Endothelial cell of umbilical vein (primary cell): ENCODE data around the gene DNHD1. TPM values are rescaled to one million over a fixed set of nuclear protein-coding genes. Genes with fewer than 3 reads are reported as not detected.

Experiments used
- BruUV-seq: library from RNA; stranded (reverse); fragments of 400-500 nt; replicated peaks from 2 replicates; lab custom pipeline; 2021; lab: Mats Ljungman, UMichigan
- CTCF ChIA-PET: fragments of 300-600, 350-600 bp; sonication (Branson Sonifier 250); formaldehyde crosslinking; loops from one replicate; lab custom pipeline; 2021; ENCODE audit warnings: antibody characterized with exemption, inconsistent platforms; lab: Charles Lee
- POLR2A ChIA-PET: fragments of 300-600, 350-600 bp; sonication (Branson Sonifier 250); formaldehyde crosslinking; loops from one replicate; lab custom pipeline; 2021; ENCODE audit warnings: antibody characterized with exemption, inconsistent platforms; lab: Charles Lee
- DNase-seq: peaks from one replicate; pipeline ENCODE4 v3.0.0-alpha.2; 2011; ENCODE audit warnings: low read depth, low spot score
- FAIRE-seq: peaks from 2 replicates; lab custom pipeline; 2011; peaks lifted over from hg19 to GRCh38; lab: Jason Lieb, UNC
- H2AFZ ChIP-seq: 2 replicates; pipeline ENCODE4 v1.6.0; 2012; ENCODE audit warnings: low read depth, low read length, control low read depth, inconsistent platforms
- H3K27ac ChIP-seq: 2 replicates; pipeline ENCODE4 v1.5.1; 2011; ENCODE audit warnings: low read depth, mild to moderate bottlenecking, control low read depth, low read length, moderate library complexity; ENCODE audit not compliant: insufficient read depth
- H3K27me3 ChIP-seq, 2 experiments: 2 replicates each; pipeline versions ENCODE4 v1.6.0 to v1.6.1; 2011; ENCODE audit warnings: low read length in 2 of 2, mixed read lengths in 1 of 2; ENCODE audit not compliant: control insufficient read depth in 2 of 2, insufficient read depth in 2 of 2
- H3K36me3 ChIP-seq, 2 experiments: 2 replicates in 1 of 2; 3 replicates in 1 of 2; pipeline ENCODE4 v1.5.1; 2011; ENCODE audit warnings: low read length in 2 of 2, mild to moderate bottlenecking in 1 of 2, moderate library complexity in 1 of 2; ENCODE audit not compliant: control insufficient read depth in 2 of 2, insufficient read depth in 2 of 2; ENCODE audit errors: extremely low read depth in 1 of 2
- H3K4me1 ChIP-seq: 3 replicates; pipeline ENCODE4 v1.5.1; 2011; ENCODE audit warnings: mild to moderate bottlenecking, low read length; ENCODE audit not compliant: control insufficient read depth, insufficient read depth; ENCODE audit errors: extremely low read depth
- H3K4me2 ChIP-seq: 2 replicates; pipeline ENCODE4 v1.6.1; 2011; ENCODE audit warnings: low read length, control low read depth, mixed read lengths; ENCODE audit not compliant: insufficient read depth
- H3K4me3 ChIP-seq, 3 experiments: fragments of 200-600 bp in 1 of 3; sonication (generic), shearing (Covaris generic) in 1 of 3; replicated peaks in 1 of 3; 2 replicates each; pipeline ENCODE4 v1.5.1; 2011 to 2016; ENCODE audit warnings: control low read depth in 3 of 3, low read length in 3 of 3, mild to moderate bottlenecking in 2 of 3, inconsistent platforms in 1 of 3, low read depth in 1 of 3, moderate library complexity in 1 of 3; ENCODE audit not compliant: insufficient read depth in 1 of 3
- H3K79me2 ChIP-seq: 2 replicates; pipeline ENCODE4 v1.6.0; 2012; ENCODE audit warnings: low read length, inconsistent platforms; ENCODE audit not compliant: control insufficient read depth, insufficient read depth
- H3K9ac ChIP-seq: replicated peaks from 2 replicates; pipeline ENCODE3; 2011; ENCODE audit warnings: low read length, control low read depth; ENCODE audit not compliant: insufficient read depth; ENCODE audit errors: extremely low read depth
- H3K9me1 ChIP-seq: replicated peaks from 3 replicates; pipeline ENCODE4 v1.6.0; 2011; ENCODE audit warnings: mild to moderate bottlenecking, low read length; ENCODE audit not compliant: control insufficient read depth, insufficient read depth; ENCODE audit errors: extremely low read depth
- H3K9me3 ChIP-seq: replicated peaks from 2 replicates; pipeline ENCODE4 v1.5.1; 2012; ENCODE audit warnings: low read length, inconsistent platforms; ENCODE audit not compliant: control insufficient read depth, insufficient read depth
- H4K20me1 ChIP-seq: replicated peaks from 2 replicates; pipeline ENCODE3; 2011; ENCODE audit warnings: mild to moderate bottlenecking, low read length; ENCODE audit not compliant: control insufficient read depth, insufficient read depth; ENCODE audit errors: extremely low read depth
- EZH2 ChIP-seq: IDR thresholded peaks from 2 replicates; pipeline ENCODE4 v1.6.1; 2012; ENCODE audit warnings: borderline replicate concordance, low read depth, mild to moderate bottlenecking, moderate library complexity, low read length, inconsistent platforms; ENCODE audit not compliant: severe bottlenecking
- FOS ChIP-seq: IDR thresholded peaks from 2 replicates; pipeline ENCODE4 v1.6.1; 2011; ENCODE audit warnings: mild to moderate bottlenecking, low read length, moderate library complexity, borderline replicate concordance; ENCODE audit not compliant: insufficient read depth
- GATA2 ChIP-seq: IDR thresholded peaks from 2 replicates; pipeline ENCODE4 v1.7.0; 2011; ENCODE audit warnings: low read depth, mild to moderate bottlenecking, moderate library complexity, mixed read lengths, low read length; ENCODE audit not compliant: insufficient read length, insufficient read depth
- JUN ChIP-seq: IDR thresholded peaks from 2 replicates; pipeline ENCODE4 v1.6.1; 2011; ENCODE audit warnings: borderline replicate concordance, low read depth; ENCODE audit not compliant: insufficient read length, insufficient read depth
- MAX ChIP-seq: IDR thresholded peaks from 2 replicates; pipeline ENCODE4 v1.6.1; 2011; ENCODE audit not compliant: insufficient read depth, insufficient read length
- MYC ChIP-seq: IDR thresholded peaks from one replicate; pipeline ENCODE4 v1.6.1; 2011; ENCODE audit warnings: mild to moderate bottlenecking, low read depth, low read length
- POLR2A ChIP-seq: IDR thresholded peaks from 2 replicates; pipeline ENCODE4 v1.6.1; 2012; ENCODE audit warnings: low read depth, mild to moderate bottlenecking, control low read depth, low read length
- POLR2AphosphoS5 ChIP-seq: IDR thresholded peaks from 2 replicates; pipeline ENCODE4 v1.6.1; 2012; ENCODE audit warnings: low read depth, mild to moderate bottlenecking, control low read depth, low read length, moderate library complexity; ENCODE audit not compliant: insufficient read depth
- dilution Hi-C: fragments of 300-500 bp; cut with MboI; formaldehyde crosslinking; loops from one replicate; pipeline ENCODE4 v1.15.0; 2019; ENCODE audit warnings: low sequenced_read_pairs; ENCODE audit not compliant: extremely low pct_ligation_motif_present
- intact Hi-C: fragments of 100-400 bp; cut with micrococcal nuclease; formaldehyde crosslinking; loops from one replicate; pipeline ENCODE4 v1.10.0; 2022
- polyA plus RNA-seq, 4 experiments: library from polyadenylated mRNA; depleted of rRNA in 3 of 4; stranded (reverse) in 3 of 4; unstranded in 1 of 4; fragments of >200 nt; gene quantifications; 2 replicates each; pipeline versions ENCODE4 v1.2.1 to v1.2.3, GENCODE V29; 2011 to 2012; ENCODE audit warnings: missing spikeins in 1 of 4
- total RNA-seq: library from RNA; stranded (reverse); gene quantifications from 2 replicates; pipeline ENCODE4 v1.2.3, GENCODE V29; 2021
- TF ChIP-seq, protein P1 (sequence below), 2 donors: IDR thresholded peaks; 1 replicate in 1 of 2; 2 replicates in 1 of 2; pipeline ENCODE4 v1.5.1; 2011; ENCODE audit warnings: low read length in 2 of 2, mild to moderate bottlenecking in 2 of 2, moderate library complexity in 2 of 2, control low read depth in 1 of 2, inconsistent platforms in 1 of 2, low read depth in 1 of 2; ENCODE audit not compliant: insufficient read depth in 1 of 2; ENCODE audit errors: extremely low read depth in 1 of 2

Gene DNHD1
- total and polyA plus RNA-seq, 2 donors (not counting 3 experiments of a cell fraction or from before 2014, with no cell fraction given): 3.7 to 8.6 TPM

- no peak overlapping the region for H3K4me3 ChIP-seq
- no peak overlapping the region for H3K9ac ChIP-seq
- no peak overlapping the region for H3K27ac ChIP-seq
- no peaks in the 10 kb centered on the region for H3K4me1 ChIP-seq
- no peaks in the 10 kb centered on the region for H3K9me3 ChIP-seq
- dilution Hi-C loops (no loop called here), intact Hi-C loops (no loop called here)
- H3K4me2 ChIP-seq: no peak overlapping the region
- ChIA-PET POLR2A (no interaction called here), CTCF (interaction anchor here (1.0 to 5.4 kb wide), 2 partner anchors 9 to 14 kb away, joined by 3 to 31 read pairs; no protein-coding TSS in a partner anchor)
- H4K20me1 ChIP-seq: no peaks in the 10 kb centered on the region
- FAIRE-seq: no peak
- no peak for TF ChIP-seq MAX
- no peak for TF ChIP-seq POLR2A
- no peak for TF ChIP-seq FOS
- no peak for TF ChIP-seq EZH2
- no peak for TF ChIP-seq JUN
- no peak for TF ChIP-seq MYC
- no peak for TF ChIP-seq GATA2
- TF ChIP-seq, protein P1, sequence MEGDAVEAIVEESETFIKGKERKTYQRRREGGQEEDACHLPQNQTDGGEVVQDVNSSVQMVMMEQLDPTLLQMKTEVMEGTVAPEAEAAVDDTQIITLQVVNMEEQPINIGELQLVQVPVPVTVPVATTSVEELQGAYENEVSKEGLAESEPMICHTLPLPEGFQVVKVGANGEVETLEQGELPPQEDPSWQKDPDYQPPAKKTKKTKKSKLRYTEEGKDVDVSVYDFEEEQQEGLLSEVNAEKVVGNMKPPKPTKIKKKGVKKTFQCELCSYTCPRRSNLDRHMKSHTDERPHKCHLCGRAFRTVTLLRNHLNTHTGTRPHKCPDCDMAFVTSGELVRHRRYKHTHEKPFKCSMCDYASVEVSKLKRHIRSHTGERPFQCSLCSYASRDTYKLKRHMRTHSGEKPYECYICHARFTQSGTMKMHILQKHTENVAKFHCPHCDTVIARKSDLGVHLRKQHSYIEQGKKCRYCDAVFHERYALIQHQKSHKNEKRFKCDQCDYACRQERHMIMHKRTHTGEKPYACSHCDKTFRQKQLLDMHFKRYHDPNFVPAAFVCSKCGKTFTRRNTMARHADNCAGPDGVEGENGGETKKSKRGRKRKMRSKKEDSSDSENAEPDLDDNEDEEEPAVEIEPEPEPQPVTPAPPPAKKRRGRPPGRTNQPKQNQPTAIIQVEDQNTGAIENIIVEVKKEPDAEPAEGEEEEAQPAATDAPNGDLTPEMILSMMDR (IDR thresholded peaks at IDR 0.05; ENCODE audit: extremely low read depth in 1 of 2, insufficient read depth in 1 of 2, low read depth in 1 of 2, low read length in 2 of 2): no peak
- TF ChIP-seq POLR2AphosphoS5: no peak
- no peaks in the 10 kb centered on the region for H3K9me1 ChIP-seq
- no peak for DNase-seq
- H2AFZ ChIP-seq: no peak overlapping the region
- H3K36me3 ChIP-seq: no peaks in the 10 kb centered on the region
- no peaks in the 10 kb centered on the region for H3K79me2 ChIP-seq
- no TSS peak for BruUV-seq
- no peaks in the 10 kb centered on the region for H3K27me3 ChIP-seq
These were observed 49.0 kb downstream of the DNHD1 start for GRCh38 chr11:6545917-6546605.
